T-helper 2 cell (primary cell): Measurements from ENCODE around the gene AP2B1.
"Not testable (repeated sequence)": the region's sequence is repeated elsewhere in the genome, so short reads cannot be mapped to it uniquely, and the experiment has no call there.

Experiments
- DNase-seq, 5 experiments: peaks; one replicate each; pipeline versions ENCODE4 v3.0.0 to v3.0.0-alpha.2; 2012 to 2022
- total RNA-seq, 2 donors: gene quantifications; one replicate each; lab custom pipeline; 2026; lab: John Stamatoyannopoulos, UW

Gene AP2B1
- 86.7 to 136 reads per million in 2 donors for total RNA-seq

DNA sequence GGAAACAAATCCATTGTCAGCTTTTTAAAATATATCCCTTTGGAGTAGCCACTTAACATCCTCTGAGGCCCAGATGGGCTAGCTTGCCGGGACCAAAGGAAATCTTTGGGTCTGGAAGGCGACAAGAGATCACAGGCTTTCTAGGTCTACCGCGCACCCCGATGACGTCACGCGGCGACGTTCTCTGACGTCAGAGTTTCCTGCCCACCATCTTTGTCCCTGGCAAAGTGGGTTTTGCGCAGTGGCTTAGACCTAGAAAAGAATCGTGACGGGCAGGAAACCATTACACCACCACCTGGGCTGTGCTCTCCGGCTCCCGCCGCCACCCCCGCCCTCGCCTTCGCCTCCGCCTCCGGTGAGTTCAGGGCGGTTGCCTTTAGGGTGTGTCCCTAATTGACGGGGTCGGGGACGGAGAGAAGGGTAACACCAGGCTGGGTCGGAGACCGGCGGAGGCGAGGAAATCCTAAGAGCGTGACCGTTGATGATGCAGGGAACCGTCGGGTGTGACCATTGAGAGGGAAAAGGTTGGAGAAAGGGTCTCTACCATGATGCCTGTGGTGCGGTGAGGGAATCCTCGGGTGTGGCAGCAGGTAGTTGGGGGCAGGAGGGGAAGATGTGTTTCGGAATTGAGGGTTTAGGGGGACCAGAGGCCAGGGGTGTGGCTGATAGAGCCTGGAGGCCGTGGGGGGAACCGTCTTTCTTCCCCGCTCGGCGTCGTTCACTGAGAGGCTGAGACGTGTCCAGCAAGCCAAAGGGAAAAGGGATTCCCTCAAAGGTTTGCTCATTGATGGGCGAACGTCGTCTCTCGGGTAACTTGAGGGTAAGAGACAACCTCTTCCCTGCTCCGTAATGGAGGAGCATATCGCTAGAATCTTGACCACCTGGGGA lies at the start of gene AP2B1:
TSS of gene AP2B1 (plus strand) at position 249 of the 888 bp plus-strand sequence. CDS start 6,709 bp downstream, outside the sequence.
- peak; percentile 85 to 99 (median 94) for DNase-seq

DNA sequence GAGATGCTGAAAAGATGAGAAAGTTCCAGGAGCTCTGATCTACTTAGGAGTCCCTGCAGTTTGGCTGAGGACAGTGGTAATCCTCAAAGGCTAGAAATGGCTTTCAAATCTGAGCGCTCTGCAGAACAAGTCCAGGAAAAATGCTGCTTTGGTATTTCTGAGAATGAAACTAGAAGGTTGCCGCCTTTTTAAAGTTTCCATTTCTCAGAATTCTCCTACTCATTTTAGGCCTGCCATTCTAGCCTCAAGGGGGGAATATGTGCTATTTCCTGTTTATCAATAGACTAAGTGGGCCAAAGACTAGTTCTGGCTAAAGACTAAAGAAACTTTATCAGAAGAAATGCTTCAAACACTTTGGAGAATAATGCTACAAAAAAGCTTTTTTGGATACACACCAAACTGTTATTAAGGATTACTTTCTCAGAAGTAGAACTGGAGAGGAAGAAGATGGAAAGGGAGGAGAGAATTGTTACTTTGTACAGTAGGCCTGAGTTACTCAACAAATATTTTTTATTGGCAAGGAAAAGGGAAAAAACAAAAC lies 49.5 kb upstream of the AP2B1 start, which contains the start of gene SLFN12L:
TSS of gene SLFN12L (minus strand) at position 78 of the 541 bp plus-strand sequence. CDS start 15,314 bp downstream, outside the sequence.
- DNase-seq, result peak in 2 of 5 experiments; percentile 47 to 94

DNA sequence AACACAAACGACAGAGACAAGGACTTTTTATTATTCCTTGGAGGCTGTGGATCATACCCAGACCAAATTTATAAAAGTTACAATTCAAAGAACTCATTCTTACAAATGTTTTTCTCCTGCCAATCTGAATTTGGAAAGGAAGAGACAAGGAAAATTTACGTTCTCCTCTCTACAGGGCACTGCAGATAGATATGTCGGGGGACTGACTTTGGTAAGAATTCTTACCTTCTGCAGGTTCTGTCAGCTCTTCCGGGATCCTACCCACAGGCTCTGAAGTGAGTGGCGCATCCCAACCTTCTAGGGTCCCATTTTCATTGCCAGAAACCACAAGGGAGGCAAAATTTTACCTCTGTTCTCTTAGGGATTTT lies 47.5 kb upstream of the AP2B1 start:
- DNase-seq, result no peak

DNA sequence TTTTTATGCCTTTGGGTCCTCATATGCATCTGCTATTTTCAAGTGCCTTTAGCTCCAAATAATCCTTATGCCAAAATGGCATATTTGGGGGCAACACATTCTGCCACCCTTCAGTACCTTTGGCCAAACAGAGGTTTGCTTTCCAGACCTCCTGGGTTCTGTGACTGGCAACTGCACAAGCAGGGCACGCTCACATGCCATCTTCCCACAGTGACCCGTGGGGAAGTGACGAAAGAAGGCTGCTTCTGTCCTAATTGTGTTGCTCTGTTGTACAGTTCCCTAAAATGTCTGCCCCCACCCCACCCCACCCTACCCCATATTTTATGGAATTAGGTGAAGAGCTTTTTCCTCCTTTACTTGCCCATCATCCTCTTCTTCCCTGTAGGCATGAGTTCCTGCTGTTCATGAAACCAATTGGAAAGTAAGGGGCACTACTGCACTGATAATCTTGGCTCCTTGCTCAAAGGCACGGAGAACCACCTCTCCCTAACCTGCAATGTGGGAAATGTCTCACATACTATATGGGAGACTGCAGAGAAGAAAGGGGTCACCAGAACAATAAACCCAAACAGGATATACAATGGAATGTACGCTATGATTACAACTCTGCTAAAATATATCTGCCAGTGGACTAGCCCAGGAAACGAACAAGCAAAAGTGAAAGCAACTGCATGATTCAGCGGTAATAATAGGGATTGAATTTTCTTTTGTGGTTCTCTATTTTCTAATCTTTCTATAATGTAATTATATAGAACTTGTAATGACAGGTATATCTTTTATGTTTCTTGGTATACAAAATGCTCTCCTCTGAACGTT lies 46.3 kb upstream of the AP2B1 start:
- peak in 3 of 5 experiments; percentile 22 to 84 (median 33) for DNase-seq

DNA sequence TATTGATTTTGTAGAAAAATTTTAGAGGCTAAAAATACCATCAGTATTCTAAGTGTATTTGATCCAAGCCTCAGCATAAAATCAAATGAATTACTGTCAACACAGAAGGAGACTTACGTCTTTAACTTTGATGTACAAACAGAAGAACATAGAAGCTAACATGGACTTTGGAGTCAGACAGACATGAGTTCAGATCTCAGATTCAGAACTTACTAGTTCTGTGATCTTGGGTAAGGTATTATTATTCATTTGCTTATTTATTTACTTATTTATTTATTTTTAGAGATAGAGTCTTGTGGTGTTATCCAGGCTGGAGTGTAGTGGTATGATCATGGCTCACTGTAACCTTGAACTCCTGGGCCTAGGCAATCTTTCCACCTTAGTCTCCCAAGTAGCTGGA lies 45.7 kb upstream of the AP2B1 start:
- no peak for DNase-seq

DNA sequence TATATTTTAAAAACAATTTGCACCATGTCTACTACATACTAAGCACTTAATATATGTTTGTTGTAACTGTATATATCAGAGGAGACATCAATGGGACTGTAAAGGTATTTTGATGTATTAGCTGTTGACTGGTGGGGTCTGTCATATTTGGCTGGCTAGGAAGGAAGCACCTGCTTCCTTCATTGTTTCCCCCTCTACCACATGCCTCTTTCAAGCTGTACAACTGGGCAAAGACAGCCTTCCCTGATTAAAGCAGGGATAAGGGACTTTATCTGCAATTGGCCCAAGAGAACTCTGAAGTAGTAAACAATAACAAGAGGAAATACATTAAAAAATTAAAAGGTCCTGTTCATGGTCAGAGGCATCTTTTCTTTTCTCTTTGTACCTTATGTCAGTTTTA lies 44.1 kb upstream of the AP2B1 start:
- no peak for DNase-seq

DNA sequence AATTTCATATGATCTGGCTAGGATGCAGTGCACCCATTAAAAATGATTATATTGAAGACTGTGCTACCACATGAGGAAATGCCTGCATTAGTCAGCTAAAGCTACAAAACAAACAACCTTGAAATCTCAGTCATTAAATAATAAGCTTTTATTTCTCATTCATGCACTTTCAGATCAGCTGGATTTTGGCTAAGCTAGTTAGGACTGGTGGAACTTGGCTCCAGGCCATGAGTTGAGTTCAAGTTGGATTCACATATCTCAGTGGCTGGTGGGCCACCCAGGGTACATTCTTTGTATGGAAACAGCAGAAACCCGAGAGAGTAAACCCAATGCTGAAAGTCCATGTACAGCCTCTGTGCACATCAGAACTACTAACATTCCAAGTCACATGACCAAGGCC lies 43.3 kb upstream of the AP2B1 start:
- no peak for DNase-seq

DNA sequence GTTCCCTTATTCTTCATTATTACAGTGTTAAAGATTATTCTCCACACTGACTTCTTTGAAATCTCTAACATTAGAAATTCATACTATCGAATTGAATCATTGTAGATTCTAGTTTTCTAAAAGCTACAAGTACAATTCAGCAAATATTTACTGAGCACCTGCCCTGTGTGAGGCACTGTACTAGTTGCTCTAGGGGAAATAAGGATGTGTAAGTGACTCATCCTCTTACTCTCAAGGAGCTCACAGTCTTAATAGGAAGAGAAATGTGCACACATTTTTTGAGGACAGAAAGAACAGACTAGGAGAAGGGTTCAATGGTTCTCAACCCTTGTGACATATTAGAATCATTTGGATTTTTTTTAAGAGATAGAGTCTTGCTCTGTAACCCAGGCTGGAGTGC lies 42.0 kb upstream of the AP2B1 start:
- DNase-seq, result no peak

DNA sequence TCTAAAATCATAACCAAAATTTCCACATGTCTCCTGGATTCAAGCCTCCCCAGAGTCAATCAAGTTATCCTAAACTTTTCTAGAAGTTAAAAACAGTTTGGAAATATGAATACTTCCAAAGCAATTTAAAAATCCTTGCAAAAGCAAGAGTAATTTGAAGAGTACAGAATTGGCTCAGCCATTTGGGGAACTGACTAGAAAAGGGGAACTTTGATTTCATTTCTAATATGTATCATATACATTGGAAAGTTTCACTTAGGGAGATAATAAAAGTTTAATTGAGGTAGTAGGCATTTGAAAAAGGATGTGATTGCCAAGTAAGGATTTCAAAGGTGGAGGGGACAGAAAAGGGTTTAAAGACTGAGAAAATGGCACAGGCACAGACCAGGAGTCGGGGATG lies 40.6 kb upstream of the AP2B1 start:
- DNase-seq, result no peak

DNA sequence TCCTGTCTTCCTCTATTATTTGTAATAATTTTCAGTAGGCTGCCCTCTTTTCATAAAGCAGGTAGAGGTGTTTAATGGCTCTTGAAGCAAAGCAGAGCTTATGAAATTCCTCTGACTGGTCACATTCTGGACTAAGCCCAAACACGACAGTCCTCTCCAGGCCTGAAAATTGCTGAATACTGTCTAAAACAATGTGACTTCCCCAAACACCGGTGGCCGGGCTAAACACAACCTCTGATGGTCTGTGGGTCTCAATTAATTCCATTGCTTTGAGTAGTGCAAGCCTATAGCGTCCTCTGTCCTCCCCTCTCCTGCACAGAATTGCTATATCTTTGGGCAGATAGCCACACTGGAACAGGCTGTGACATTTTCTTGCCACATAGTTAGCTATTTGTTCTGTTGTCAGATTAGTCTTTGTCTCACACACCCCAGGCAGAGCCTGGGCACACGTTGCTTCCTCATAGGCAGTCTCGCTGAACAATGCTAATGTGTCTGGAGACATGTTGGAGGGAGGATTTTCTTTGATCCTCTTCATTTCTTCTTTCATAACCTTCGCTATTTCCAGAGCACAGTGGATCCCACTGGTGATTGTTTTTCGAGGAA lies 38.8 kb upstream of the AP2B1 start:
- DNase-seq, result no peak

DNA sequence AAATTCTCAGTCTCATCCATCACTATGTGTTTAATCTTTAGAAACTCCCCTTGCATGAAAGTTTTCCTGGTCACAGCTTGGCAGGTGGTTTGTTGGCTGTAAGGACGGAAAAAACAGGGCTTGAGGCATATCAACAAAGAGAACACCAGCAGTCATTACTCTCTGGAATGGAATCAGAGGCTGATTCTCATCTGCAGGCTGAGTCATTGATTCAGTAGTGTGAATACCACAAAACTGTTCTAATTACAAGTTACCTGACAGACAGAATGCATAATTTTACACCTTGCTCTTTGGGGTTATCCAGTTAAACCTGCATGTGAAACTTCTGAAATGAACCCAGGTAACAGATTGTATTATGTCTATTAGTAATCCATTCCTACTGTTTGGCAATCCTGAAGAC lies 38.1 kb upstream of the AP2B1 start:
- no peak for DNase-seq

DNA sequence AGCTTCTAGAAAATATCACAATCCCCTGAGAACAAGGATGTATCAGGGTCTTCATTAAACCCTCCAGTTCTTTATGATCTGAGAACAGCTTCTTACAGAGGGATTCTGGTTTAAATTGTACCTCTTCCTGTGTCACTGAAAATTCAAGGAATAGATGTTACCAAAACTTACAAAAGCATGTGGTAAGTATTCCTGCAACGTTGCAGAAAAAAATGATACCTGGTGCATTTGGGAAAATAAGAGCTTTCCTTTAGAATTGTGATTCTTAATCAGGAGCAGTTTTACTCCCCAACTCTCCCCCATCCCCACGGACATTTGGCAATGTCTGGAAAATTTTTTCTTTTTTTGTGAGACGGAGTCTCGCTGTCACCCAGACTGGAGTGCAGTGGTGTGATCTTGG lies 33.8 kb upstream of the AP2B1 start:
- DNase-seq, result no peak

DNA sequence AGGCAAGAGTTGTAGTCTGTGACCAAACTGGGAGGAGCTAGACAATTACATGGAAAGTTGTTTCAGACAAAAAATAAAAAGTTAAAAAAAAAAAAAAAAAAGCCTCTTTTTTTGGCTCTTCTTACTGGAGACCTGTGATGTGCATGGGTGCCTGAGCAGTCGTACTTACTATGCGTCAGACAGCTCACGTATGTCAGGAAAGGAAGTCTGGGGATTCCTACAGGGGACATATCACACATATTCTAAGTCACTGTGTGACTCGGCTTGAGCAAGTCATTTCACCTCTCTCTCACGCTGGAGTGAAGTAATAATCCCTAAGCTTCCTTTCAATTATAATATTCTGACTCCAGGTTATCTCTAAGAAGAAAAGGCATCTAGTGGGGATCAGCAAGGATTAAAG lies 32.5 kb upstream of the AP2B1 start:
- DNase-seq, result no peak

DNA sequence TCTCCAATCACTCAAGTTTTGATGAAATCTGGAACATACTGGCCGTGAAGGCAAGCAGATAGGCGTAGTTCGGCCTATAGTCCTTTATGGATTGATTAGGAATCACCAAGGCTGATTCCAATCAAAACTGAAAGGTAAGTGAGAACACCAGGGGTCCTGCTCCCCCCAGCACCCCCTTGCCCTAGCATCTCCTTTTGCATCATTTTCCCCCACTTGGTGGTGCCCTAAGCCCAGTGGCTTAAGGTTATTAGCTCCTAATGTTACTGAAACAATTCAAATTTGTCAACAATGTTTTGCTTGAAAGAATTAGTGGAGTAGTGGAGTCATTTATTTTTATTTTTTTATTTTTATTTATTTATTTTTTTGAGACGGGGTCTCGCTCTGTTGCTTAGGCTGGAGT lies 31.4 kb upstream of the AP2B1 start:
- DNase-seq, result no peak

DNA sequence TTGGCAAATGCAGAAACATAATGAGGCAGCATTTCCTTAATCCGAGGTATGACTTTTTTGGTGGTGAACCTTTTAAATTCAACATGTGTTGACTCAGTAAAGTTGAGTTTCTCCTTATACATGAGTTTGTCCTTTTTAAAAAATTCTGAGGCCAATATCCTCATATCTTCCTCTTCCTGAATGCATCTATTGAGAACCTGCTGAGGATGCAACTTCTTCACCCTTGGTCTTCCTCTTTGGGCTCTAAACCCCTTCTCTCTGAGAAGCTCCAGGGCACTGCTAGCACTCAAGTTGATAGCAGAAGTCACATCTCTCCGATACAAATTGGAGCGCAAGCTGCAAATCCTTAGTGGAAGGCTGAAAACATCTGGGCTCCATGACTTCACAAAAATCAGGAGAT lies 29.8 kb upstream of the AP2B1 start:
- DNase-seq, result no peak

DNA sequence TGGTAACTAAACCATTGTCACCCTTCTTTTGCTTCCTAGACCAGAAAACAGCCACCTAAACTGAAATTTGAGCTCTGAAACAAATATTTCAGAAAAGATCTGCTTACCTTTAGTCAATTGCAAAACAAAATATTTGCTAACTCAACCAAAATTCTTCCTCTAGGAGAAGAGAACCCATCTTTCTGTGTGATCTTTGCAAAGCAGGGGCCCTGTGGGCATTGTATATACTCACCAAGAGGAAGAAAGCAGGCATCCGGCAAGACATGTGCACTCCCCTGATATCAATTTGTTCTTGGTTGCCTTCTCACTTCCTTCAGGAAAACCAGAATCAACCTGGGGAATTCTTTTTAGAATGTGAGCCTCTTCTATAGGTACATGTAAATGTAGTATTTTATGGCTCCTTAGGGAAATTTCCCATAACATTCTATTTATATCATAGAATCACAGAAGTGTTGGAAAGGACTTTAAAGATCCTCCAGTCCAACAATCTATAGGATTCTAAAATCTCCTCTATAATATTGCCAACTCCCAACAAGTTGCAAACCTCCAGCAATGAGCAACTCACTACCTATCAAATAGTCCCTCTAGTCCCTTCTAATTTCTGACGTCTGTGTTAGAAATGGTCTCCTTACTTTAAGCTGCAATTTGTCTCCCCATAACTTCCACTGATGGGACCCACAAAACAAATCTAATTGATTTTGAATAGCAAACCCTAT lies 27.5 kb upstream of the AP2B1 start:
- DNase-seq, result no peak

DNA sequence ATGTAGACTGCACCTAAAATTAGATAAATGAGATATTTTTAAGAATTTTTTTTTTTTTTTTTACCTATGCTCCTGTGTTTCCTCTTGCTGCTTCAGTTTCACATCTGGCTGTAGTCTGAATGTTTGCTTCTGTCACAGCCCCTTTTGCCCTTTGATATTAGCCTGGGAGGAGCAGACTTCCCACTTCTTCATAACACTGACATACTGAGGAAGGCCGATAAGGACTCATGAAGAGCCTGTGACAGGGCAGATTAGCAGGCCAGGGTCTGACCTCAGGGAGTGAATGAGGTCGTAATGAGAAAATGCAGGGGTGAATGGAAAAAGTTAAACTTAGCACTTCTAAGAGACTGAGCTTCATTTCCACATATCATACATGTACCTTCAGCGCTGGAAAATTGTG lies 26.4 kb upstream of the AP2B1 start, which contains the start of gene SLFN14:
TSS of gene SLFN14 (minus strand) at position 117 of the 400 bp plus-strand sequence. CDS start 2,757 bp downstream, outside the sequence.
- no peak for DNase-seq

DNA sequence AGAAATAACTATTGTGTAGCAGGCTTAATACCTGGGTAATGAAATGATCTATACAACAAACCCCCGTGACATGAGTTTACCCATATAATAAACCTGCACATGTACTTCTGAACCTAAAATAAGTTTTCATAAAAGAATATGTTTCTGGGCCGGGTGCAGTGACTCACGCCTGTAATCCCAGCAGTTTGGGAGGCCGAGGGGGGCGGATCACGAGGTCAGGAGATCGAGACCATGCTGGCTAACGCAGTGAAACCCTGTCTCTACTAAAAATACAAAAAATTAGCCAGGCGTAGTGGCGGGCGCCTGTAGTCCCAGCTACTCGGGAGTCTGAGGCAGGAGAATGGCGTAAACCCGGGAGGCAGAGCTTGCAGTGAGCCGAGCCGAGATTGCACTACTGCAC lies 23.9 kb upstream of the AP2B1 start:
- not testable (repeated sequence) for DNase-seq

DNA sequence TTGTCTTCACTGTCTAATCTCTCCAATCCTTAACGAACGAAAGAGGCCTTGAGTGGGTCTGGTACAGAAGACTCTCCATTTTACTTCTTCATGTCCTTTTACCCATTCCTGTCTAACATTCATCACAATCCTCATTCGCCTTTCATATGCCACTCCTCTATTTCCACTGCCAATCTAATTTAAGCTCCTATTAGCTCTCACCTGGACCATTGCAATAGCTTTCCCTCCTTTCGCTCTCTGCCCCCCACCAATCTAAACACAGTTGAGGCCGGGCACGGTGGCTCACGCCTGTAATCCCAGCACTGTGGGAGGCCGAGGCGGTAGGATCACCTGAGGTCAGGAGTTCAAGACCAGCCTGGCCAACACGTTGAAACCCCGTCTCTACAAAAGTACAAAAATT lies 20.2 kb upstream of the AP2B1 start:
- no peak for DNase-seq

DNA sequence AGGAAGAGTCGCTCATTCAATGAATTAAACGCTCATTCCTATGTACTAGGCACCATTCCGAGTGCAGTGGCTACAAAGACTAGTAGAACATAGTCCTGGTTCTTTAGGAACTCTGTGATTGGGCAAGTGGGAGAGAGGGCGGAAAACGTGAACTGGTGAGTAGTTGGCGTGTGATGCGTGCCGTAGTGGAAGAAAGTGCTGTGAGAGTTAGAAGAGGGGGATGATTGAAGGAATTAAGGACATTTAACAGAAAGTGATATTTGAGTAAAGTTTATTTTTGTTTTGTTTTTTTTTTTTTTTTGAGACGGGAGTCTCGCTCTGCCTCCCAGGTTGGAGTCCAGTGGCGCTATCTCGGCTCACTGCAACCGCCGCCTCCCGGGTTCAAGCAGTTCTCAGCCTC lies 18.6 kb upstream of the AP2B1 start:
- peak in 3 of 5 experiments; percentile 11 to 56 (median 32) for DNase-seq

DNA sequence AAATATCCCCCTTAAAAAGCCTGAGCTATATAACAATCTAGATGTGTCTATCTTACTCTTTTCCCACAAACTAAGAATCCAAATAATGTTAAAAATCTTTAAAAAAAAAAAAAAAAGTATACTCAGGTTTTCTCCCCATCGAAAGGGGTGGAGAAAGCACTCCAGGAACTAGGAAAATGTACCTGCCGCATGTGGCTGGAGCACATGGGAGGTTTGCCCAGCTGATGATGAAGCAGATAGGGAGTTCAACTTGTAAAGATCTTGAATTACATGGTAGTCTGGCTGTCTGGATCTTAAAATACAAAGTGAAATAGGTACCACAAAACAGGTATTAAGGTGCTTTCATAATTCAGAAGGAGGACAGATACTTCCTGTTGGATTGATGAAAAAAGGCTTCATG lies 17.7 kb upstream of the AP2B1 start:
- no peak for DNase-seq

DNA sequence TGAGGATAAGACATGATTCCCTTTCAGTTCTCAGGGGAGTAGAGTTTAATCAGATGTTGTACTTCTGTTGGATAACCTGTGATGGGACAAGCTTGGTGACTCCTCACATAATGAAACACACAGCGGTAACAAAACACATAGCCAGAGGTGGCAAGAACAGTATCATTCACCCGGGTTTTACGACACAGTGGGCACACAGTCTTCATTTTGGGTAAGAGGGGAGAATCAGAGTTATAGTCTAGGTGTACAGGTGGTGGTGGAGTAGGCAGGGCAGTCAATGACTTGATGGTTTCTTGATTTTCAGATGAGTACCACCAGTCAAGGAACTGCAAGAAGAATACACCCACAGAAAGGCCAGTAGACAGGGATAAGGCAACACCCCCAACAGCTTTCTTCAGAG lies 11.4 kb upstream of the AP2B1 start:
- DNase-seq, result no peak
